Esophagus muscularis mucosa (tissue), 4 donors: ENCODE results near the gene SH3TC2.

Source experiments
- EP300 ChIP-seq: sonication (generic); formaldehyde crosslinking; IDR thresholded peaks from one replicate; pipeline ENCODE4 v1.6.1; 2017; ENCODE audit warnings: antibody characterized with exemption
- POLR2A ChIP-seq: fragments of 450-650 bp; IDR thresholded peaks from one replicate; pipeline ENCODE4 v1.6.1; 2017; ENCODE audit warnings: antibody characterized with exemption, moderate library complexity, mild to moderate bottlenecking, low read depth
- TF ChIP-seq, protein P1 (sequence below), 3 experiments: fragments of 200-600 bp in 2 of 3; fragments of 450-650 bp in 1 of 3; sonication (generic) in 2 of 3; IDR thresholded peaks; one replicate each; pipeline ENCODE4 v1.5.1; 2017 to 2019; ENCODE audit warnings: antibody characterized with exemption in 3 of 3, mild to moderate bottlenecking in 2 of 3, moderate library complexity in 1 of 3

DNA sequence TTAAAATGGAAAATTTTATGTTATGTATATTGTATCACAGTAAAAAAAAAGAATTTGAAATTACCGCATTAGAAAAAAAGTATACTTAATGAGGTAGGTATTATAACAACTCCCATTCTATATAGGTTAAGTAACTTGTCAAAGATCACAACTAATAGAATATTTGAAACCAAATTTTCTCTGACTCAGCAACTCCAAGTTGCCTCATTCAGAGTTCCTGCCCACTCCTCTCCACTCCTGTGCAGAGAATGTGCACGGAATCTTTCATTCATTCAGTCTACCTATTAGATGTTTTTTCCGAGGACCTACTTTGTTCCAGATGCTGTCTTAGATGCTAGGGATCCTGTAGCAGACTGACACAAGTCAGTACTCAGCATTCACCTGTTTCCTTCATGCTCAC lies 15.4 kb downstream of the SH3TC2 start:
- TF ChIP-seq, protein P1, sequence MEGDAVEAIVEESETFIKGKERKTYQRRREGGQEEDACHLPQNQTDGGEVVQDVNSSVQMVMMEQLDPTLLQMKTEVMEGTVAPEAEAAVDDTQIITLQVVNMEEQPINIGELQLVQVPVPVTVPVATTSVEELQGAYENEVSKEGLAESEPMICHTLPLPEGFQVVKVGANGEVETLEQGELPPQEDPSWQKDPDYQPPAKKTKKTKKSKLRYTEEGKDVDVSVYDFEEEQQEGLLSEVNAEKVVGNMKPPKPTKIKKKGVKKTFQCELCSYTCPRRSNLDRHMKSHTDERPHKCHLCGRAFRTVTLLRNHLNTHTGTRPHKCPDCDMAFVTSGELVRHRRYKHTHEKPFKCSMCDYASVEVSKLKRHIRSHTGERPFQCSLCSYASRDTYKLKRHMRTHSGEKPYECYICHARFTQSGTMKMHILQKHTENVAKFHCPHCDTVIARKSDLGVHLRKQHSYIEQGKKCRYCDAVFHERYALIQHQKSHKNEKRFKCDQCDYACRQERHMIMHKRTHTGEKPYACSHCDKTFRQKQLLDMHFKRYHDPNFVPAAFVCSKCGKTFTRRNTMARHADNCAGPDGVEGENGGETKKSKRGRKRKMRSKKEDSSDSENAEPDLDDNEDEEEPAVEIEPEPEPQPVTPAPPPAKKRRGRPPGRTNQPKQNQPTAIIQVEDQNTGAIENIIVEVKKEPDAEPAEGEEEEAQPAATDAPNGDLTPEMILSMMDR (IDR thresholded peaks at IDR 0.05), result no peak
- no peak for TF ChIP-seq POLR2A
- no peak for TF ChIP-seq EP300
